ENCODE measurements around the gene ALPK1.

Gene ALPK1

DNA sequence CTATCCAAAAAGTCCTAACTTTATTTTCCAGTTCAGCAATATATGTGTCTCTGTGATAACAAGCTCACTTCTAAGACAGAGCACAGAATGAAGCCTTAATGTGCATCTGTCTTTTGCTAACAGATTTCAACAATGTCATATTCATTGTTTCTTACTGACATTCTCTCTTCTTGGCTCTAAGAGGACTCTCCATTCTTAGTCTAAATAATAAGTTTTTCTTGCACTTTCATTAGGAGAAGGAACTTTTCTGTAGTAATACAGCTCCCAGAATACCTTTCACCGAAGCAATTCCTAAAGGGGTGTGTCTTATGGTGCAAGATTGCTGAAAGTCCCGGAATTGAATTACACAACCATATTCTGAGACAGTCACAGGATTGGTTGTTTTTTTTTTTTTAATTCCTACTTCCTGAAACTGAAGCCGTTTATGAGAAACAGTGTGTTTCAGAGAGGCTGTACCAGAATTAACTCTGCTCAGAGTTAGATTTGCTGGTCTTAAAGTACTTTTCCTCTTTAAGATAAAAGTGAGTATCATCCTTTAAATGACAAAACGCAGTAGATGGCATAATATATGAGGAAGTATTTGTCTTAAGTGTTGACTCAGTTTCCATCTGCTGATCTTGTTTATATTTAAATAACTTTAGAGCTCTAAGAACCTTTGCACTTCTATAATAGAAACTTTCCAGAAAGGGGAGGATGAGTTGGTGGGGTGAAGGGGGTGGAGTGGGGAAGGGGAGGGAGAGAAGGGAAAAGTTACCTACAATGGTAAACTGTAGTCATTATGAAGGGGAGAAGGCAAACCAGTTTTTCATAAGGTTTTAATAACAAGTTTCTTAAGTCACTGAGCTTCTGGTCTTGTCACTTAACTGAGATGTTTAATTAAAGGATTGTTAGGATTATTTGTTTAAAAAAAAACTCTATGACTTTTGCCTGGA, at the start of gene ALPK1:
Gene ALPK1, plus strand, starts transcription at position 421 of the 932 bp plus-strand sequence.
- peak; percentile 90 for DNase-seq (ENCODE audit: low read depth)
- TF ChIP-seq, protein P1, sequence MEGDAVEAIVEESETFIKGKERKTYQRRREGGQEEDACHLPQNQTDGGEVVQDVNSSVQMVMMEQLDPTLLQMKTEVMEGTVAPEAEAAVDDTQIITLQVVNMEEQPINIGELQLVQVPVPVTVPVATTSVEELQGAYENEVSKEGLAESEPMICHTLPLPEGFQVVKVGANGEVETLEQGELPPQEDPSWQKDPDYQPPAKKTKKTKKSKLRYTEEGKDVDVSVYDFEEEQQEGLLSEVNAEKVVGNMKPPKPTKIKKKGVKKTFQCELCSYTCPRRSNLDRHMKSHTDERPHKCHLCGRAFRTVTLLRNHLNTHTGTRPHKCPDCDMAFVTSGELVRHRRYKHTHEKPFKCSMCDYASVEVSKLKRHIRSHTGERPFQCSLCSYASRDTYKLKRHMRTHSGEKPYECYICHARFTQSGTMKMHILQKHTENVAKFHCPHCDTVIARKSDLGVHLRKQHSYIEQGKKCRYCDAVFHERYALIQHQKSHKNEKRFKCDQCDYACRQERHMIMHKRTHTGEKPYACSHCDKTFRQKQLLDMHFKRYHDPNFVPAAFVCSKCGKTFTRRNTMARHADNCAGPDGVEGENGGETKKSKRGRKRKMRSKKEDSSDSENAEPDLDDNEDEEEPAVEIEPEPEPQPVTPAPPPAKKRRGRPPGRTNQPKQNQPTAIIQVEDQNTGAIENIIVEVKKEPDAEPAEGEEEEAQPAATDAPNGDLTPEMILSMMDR (IDR thresholded peaks at IDR 0.05; ENCODE audit: insufficient read depth, low read depth, low read length, missing control alignments) = no peak
- peak within 1 kb of the TSS; percentile 58 for H3K4me3 ChIP-seq (ENCODE audit: low read length)

DNA sequence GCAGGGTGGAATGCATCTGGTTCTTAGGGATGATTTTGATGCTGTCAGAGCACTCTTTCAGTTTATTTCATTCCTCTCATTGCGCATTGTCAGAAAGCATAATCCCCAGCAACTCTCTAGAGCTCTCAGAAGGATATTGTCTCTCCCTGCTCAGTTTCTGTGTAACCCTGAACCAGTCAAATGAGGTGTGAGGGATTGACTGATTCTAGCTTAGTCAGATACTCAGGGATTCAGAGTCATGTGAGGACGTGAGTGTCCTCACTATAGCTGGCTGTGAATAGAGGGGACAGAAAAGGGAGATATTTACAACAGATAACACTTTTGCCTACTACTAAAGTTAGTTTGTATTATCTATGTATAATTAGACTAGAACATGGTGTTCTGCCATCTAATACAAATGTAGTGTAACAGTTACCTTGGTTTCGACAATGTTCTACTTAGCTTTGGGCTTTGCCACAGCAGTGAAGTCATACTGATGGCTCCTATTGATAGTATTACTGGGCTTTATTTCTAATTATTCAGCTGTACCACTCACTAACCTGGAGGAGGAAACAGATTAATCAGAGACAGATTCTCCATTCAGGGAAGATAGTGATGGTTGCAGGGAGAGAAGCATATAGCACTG, 46.0 kb upstream of the ALPK1 start:
- DNase-seq (ENCODE audit: low read depth) = peak; percentile 28
- H3K4me3 ChIP-seq (ENCODE audit: low read length) = no peak overlapping the region
- TF ChIP-seq, protein P1 (IDR thresholded peaks at IDR 0.05; ENCODE audit: insufficient read depth, low read depth, low read length, missing control alignments) = no peak

DNA sequence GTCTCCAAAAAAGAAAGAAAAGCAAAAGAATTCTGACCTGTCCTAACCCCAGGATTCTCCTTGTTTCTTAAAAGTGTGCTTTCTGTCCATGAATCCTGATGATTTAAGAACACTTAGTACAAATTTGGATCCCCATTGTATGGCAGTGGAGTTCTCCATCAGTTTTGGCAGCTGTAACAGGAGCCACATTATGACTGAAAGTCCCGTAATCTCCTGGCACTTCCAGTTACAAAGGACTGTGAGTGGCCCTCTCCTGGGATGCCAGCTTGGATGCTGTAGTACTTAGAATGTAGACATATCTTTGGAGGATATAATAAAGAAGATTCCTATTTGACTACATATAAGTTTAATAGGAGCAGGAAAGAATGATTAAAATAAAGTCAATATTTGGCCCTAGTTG, 44.9 kb upstream of the ALPK1 start:
- TF ChIP-seq, protein P1 (IDR thresholded peaks at IDR 0.05; ENCODE audit: insufficient read depth, low read depth, low read length, missing control alignments) = no peak
- H3K4me3 ChIP-seq (ENCODE audit: low read length) = no peak overlapping the region
- DNase-seq (ENCODE audit: low read depth) = no peak

DNA sequence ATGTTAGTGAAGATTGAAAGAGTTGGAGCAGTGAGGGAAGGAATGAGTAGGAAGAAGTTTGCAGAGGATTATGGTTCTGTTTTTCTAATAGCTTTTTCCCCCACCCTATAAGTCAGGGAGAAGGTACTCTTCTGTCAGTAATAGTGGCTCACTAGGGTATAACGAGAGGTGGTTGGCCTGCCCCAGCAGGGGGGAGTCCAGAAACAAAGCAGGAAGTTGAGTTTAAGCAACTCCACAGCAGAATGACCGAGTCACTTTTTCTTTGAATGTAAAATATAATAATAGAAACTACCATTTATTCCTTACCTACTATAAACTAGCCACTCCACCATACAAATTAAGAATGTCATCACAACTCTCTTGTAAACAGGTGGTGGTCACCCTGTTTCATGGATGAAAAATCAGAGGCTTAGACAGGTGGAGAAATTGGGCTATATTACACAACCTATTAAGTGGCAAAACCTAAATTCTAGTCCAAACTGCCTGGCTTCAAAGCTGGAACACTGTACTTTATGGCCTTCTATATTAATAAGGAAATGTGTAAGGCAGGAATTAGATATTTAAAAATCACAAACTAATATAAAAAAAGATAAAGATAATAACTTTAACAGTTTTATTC, 43.7 kb upstream of the ALPK1 start:
- TF ChIP-seq, protein P1 (IDR thresholded peaks at IDR 0.05; ENCODE audit: insufficient read depth, low read depth, low read length, missing control alignments) = no peak
- no peak overlapping the region for H3K4me3 ChIP-seq (ENCODE audit: low read length)

DNA sequence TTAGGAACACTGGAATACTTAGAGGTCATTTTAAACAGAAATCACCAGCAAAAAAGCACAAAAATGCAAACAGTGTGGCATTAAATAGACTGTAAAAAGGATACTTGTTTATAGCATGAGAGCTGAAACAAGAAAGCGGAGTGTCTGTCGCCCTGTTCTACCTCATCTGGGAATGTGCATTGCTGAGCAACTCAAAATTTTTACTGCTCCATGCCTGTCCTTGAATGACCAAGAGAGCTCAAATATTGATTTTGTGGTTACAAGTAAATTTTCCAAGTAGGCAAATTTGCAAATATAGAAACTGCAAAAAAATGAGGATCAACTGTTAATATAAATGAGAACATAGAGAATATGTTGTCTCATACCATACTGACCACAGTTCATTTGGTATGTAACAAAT, 40.1 kb upstream of the ALPK1 start:
- TF ChIP-seq, protein P1 (IDR thresholded peaks at IDR 0.05; ENCODE audit: insufficient read depth, low read depth, low read length, missing control alignments) = no peak
- DNase-seq (ENCODE audit: low read depth) = no peak
- H3K4me3 ChIP-seq (ENCODE audit: low read length) = no peak overlapping the region

More for the DNA sequence above, 43.7 kb upstream of the ALPK1 start:
- DNase-seq (ENCODE audit: low read depth) = no peak

DNA sequence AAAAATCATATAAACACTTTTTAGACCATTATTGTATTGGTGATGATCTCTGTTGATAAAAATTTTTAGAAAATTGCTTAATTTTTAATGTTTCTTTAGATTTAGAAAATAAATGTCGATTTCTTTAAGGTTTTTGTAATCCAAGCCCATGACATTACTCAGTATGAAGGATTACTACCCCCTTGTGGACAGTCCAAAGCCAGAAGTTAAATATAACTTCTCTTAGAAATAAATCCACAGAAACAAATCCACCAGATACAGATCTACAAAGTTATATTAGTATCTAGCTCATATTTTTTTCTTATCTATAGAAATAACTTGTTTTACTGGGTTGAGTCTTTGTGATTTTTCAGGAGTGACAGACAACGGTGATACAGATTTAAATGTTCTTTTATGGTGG, 30.3 kb upstream of the ALPK1 start:
- DNase-seq (ENCODE audit: low read depth) = peak; percentile 27
- no peak overlapping the region for H3K4me3 ChIP-seq (ENCODE audit: low read length)
- TF ChIP-seq, protein P1 (IDR thresholded peaks at IDR 0.05; ENCODE audit: insufficient read depth, low read depth, low read length, missing control alignments) = peak; percentile 37
